ENCODE data around the gene SORL1. TPM values are rescaled to one million over a fixed set of nuclear protein-coding genes. Genes with fewer than 3 reads are reported as not detected.
A peak's percentile ranks its signal among the peaks of the same experiment; 100 is the strongest.
"Not testable (repeated sequence)": the region's sequence is repeated elsewhere in the genome, so short reads cannot be mapped to it uniquely, and the experiment has no call there.

Gene SORL1
- total RNA-seq (ENCODE audit: unreplicated experiment), result 11.1 TPM
- long read RNA-seq, partial matches to known transcripts, result 2 of 2 reads
- long read RNA-seq, other reads (novel, unspliced or antisense), result 0 of 2 reads

GRCh38 chr11:121451986-121452608, at the start of gene SORL1:
Gene SORL1, plus strand, starts transcription at chr11:121452314. Its CDS starts 18 bp downstream, at chr11:121452332.
- Mint-ChIP-seq H3K9me3 (ENCODE audit: unreplicated experiment) (peaks cover 6% of the 10 kb centered on the region), H3K4me3 (ENCODE audit: unreplicated experiment) (peak within 1 kb of the TSS; percentile 90), H3K27ac (ENCODE audit: unreplicated experiment) (peak within 1 kb of the TSS; percentile 41), H3K27me3 (ENCODE audit: unreplicated experiment) (peaks cover 4% of the 10 kb centered on the region), H3K36me3 (ENCODE audit: unreplicated experiment) (no peaks in the 10 kb centered on the region), H3K4me1 (ENCODE audit: low read depth, unreplicated experiment) (peaks cover 13% of the 10 kb centered on the region)
- no peak for TF ChIP-seq CTCF (IDR thresholded peaks at IDR 0.05; ENCODE audit: partially characterized antibody, unreplicated experiment)
- peak; percentile 86 for DNase-seq

- no peak for TF ChIP-seq CTCF (IDR thresholded peaks at IDR 0.05; ENCODE audit: partially characterized antibody, unreplicated experiment)
- no peak for DNase-seq
- Mint-ChIP-seq H3K27me3 (ENCODE audit: unreplicated experiment) (no peaks in the 10 kb centered on the region), H3K27ac (ENCODE audit: unreplicated experiment) (no peak overlapping the region), H3K36me3 (ENCODE audit: unreplicated experiment) (peaks cover 13% of the 10 kb centered on the region), H3K9me3 (ENCODE audit: unreplicated experiment) (no peaks in the 10 kb centered on the region), H3K4me1 (ENCODE audit: low read depth, unreplicated experiment) (no peaks in the 10 kb centered on the region), H3K4me3 (ENCODE audit: unreplicated experiment) (no peak overlapping the region)
Measured at GRCh38 chr11:121405646-121406045, 46.5 kb upstream of the SORL1 start.

GRCh38 chr11:121406291-121406690, 45.8 kb upstream of the SORL1 start:
- Mint-ChIP-seq H3K9me3 (ENCODE audit: unreplicated experiment) (no peaks in the 10 kb centered on the region), H3K36me3 (ENCODE audit: unreplicated experiment) (peaks cover 9% of the 10 kb centered on the region), H3K4me1 (ENCODE audit: low read depth, unreplicated experiment) (no peaks in the 10 kb centered on the region), H3K27me3 (ENCODE audit: unreplicated experiment) (no peaks in the 10 kb centered on the region), H3K4me3 (ENCODE audit: unreplicated experiment) (no peak overlapping the region), H3K27ac (ENCODE audit: unreplicated experiment) (no peak overlapping the region)
- no peak for TF ChIP-seq CTCF (IDR thresholded peaks at IDR 0.05; ENCODE audit: partially characterized antibody, unreplicated experiment)
- DNase-seq, result no peak

- Mint-ChIP-seq H3K4me1 (ENCODE audit: low read depth, unreplicated experiment) (no peaks in the 10 kb centered on the region), H3K4me3 (ENCODE audit: unreplicated experiment) (no peak overlapping the region), H3K27ac (ENCODE audit: unreplicated experiment) (no peak overlapping the region), H3K36me3 (ENCODE audit: unreplicated experiment) (no peaks in the 10 kb centered on the region), H3K9me3 (ENCODE audit: unreplicated experiment) (peaks cover 2% of the 10 kb centered on the region), H3K27me3 (ENCODE audit: unreplicated experiment) (no peaks in the 10 kb centered on the region)
- TF ChIP-seq CTCF (IDR thresholded peaks at IDR 0.05; ENCODE audit: partially characterized antibody, unreplicated experiment), result no peak
- no peak for DNase-seq
Measured at GRCh38 chr11:121408830-121409229, 43.3 kb upstream of the SORL1 start.

GRCh38 chr11:121410041-121410440, 42.1 kb upstream of the SORL1 start:
- not testable (repeated sequence) for H3K4me3 Mint-ChIP-seq (ENCODE audit: unreplicated experiment); H3K27me3 Mint-ChIP-seq (ENCODE audit: unreplicated experiment); H3K9me3 Mint-ChIP-seq (ENCODE audit: unreplicated experiment); H3K4me1 Mint-ChIP-seq (ENCODE audit: low read depth, unreplicated experiment); DNase-seq; H3K27ac Mint-ChIP-seq (ENCODE audit: unreplicated experiment); H3K36me3 Mint-ChIP-seq (ENCODE audit: unreplicated experiment)

- DNase-seq; H3K4me3 Mint-ChIP-seq (ENCODE audit: unreplicated experiment); H3K9me3 Mint-ChIP-seq (ENCODE audit: unreplicated experiment); H3K27ac Mint-ChIP-seq (ENCODE audit: unreplicated experiment); H3K36me3 Mint-ChIP-seq (ENCODE audit: unreplicated experiment); H3K27me3 Mint-ChIP-seq (ENCODE audit: unreplicated experiment); H3K4me1 Mint-ChIP-seq (ENCODE audit: low read depth, unreplicated experiment): not testable (repeated sequence)
Measured at GRCh38 chr11:121411330-121411729, 40.8 kb upstream of the SORL1 start.

Data from glutamatergic neuron (in vitro differentiated cells).